HUDEP-2 (cell line): Measurements from ENCODE around the gene LSAMP.
"Not testable (repeated sequence)": the region's sequence is repeated elsewhere in the genome, so short reads cannot be mapped to it uniquely, and the experiment has no call there.

Experiments
- DNase-seq, 76 experiments: peaks; one replicate each; lab custom pipeline; 2025; ENCODE audit not compliant: unreplicated experiment in 76 of 76; lab: John Stamatoyannopoulos, UW

LSAMP gene

DNA sequence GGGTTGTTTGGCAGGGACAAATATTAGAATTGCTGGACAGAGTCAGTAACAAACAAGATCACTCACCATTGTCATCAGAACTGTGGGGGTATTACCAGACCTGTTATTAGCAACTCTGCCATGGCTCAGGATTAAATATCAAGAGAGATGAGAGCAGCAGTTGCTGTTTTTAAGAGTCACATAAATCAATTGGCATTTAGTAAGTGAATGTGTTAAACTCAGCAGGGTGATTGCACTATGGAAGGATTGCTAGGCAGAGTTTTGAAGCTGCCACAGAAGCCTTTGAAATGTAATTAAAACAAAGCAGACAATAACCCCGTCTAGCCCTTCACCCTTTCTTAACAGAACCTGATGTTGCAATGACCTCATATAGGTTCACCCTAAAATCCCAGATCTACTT is 583.2 kb downstream of the LSAMP start:
- no peak for DNase-seq

DNA sequence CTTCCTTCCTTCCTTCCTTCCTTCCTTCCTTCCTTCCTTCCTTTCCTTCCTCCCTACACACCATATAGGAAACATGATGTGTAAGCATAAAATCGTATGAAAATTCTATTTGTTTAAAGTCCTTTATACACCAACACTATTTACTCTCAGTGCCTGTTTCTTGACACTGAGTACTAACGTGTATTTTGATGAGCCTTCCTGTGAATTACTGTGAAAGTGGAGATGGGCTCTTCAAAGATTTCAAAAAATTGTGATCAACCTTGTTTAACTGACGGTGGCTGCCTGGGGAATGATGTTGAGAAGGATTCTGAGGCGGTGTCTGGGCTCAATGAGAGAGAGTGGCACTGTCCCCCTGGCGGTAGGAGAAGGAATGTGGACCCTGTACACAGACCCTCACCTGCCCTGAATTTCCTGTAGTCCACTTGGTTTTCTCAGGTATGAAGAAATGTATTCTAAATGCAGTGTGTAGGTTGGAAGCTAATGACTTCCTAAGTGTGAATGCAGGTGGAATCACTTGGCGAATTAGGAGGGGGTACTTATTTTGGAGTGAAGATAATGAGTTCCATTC is 584.0 kb downstream of the LSAMP start:
- DNase-seq: peak in 1 of 76 experiments; percentile 1

DNA sequence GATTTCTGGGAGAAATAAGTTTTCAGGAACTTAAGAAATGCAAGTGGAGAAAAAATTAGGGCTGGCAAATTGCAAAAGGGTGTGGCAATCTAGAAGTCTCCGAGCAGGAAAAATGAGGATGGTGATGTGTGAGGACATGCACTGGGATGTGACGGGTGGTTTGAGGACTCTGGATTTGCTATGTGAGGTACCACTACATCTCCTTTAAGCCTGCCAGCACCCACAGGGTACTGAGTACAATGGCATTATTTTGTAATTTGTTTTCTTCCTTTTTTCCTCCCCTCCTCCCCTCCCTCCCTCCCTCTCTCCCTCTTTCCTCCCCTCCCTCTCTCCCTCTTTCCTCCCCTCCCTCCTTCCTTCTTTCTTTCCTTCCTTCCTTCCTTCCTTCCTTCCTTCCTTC is 584.5 kb downstream of the LSAMP start:
- peak in 1 of 76 experiments; percentile 3 for DNase-seq

DNA sequence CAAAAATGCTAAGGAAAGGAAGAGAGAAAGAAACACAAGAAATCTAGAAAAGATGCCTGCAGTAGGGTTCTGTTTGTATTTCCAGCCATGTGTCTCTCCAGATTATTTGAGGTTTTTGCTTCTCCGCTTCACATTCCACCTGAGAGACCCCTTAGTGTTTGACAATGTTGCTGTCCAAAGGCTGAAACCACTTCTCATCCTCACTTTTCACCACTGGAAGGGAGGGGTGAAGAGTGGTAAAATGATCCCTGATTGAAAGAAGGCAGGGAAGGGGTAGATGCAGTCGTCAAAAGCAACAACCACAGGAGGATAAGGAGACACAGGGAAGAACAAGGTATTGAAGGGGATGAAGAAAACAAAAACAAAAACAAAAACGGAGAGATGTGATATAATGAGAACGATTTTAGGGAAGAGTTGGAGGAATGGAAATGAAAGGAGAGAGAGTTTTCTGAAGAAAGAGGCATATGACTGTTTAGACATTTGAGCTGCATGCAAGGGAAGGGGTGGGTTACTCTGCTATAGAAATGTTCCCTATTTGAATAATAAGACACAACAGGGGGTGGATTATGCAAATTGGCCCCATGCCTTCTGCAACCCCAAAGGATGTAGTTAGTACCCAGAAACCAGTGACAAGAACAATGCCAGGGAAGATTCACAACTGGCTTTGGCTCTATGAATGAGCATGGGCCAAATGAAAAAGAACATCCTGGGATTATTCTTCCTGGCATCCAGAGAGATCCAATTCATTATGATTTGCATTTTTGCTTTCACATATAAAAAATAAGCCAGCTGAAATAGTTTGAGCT is 586.1 kb downstream of the LSAMP start:
- no peak for DNase-seq

DNA sequence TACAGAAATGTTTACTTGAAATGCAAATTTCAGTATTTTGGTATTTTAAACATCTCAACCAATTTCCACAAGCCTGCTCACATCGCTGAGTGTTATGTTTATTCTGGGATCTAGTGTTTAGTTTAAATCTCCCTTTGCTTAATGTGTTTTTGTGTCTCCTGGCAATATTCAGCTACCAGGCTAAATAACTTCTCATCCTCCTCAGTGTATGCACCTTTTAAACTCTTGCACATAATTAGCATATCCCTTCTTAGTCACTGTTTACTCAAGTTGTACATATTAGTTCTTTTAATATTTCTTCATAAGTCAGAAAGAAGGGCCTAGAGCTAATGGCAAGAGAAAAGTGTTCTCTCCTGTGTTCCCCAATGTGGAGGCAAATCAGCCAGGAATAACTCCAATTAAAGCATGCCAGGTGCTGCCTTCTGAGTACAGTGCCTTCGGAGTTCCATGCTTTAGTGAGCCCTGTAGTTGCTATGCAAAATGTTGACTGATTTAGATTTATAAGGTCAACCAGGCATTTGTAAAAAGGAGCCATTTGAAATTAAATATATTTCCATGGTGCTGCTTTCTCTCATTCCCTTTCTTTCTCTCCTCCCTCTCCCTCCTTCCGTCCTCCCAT is 587.7 kb downstream of the LSAMP start:
- no peak for DNase-seq

DNA sequence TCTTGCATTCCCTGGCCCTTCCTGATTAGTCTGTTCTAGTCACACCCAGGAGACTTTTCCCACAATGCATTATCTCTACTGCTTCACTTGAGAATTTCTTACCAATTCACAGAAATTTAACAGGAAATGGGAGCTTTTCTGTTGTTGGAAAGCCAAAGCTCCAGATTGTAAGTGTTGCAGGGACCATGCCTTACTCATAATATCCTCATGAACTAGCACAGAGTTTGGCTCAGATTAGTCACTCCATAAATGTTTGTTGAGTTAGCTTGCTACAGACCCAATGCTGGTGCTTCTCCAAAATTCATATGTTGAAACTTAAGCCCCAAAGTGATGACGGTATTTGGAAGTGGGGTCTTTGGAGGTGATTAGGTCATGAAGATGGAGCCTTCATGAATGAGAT is 589.4 kb downstream of the LSAMP start:
- DNase-seq: no peak

DNA sequence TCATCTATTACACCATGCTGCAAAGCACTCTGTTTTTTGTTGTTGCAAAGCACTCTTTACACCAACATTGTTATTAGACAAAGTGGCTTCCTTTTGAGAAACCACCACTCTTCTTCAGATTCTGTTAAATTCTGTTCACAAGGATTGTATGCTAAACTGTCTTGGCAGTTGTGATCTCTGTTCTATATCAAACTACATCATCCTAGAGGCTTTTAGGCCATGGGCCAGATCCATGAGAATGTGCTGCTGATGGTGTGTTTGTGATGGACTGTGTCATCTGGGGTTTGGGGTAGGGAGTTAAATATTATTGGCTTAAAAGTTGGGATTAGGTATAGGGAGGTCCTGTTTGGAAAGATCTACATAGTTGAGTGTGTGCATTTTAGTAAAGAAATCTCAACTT is 592.2 kb downstream of the LSAMP start:
- no peak for DNase-seq

DNA sequence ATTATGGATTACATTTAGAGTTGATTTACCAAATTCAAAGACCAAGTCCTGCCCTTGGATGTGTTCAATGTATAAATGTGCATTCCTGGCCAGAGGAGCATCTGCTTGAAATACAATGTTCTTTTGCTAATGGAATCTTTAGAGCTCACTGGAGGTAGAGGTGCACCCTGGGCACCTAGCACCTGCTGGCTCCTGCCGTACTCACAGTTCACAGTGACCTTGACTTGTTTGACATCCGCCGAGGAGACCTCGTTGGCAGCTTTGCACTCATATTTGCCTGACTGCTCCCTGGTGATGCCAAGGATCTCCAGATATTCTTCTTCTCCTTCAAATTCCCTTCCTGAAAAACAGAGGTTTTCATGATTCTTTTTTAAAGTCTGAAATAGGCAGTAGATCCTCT is 593.0 kb downstream of the LSAMP start:
- no peak for DNase-seq

DNA sequence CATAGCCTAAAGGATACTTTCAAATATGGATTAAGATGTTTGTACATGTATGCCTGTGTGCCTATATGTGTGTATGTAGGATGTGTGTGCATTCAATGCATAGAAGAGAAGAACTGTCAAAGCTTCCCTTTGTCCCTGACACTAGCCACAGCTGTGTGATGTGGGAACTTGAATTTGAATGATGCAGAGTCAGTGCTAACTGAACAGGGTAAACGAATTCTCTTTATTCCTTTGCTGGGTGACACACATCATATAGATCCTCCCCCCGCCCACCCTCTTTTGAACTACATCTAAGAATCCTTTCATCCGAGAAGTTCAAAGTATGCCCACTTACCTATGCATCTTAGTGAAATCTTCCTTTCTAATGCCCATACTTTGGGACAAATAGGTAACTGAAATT is 593.7 kb downstream of the LSAMP start:
- DNase-seq: no peak

DNA sequence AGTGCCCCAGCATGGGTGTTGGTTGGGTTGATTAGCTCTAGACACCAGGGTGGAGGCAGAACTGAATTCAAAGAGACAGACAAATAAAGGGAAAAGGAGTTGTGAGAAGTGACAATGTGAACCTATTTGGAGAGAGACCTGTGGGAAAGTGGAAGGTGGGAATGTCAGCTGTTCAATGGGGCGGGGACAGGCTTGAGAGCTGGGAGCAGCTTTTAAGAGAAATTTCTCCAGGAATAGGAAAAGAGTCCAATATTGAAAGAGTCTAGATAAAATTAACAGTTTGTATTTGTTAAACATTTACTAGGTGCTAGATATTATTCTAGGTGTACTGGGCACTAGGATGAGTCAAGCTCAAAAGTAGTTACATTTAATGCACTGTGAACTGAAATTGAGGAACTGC is 596.6 kb downstream of the LSAMP start:
- no peak for DNase-seq

DNA sequence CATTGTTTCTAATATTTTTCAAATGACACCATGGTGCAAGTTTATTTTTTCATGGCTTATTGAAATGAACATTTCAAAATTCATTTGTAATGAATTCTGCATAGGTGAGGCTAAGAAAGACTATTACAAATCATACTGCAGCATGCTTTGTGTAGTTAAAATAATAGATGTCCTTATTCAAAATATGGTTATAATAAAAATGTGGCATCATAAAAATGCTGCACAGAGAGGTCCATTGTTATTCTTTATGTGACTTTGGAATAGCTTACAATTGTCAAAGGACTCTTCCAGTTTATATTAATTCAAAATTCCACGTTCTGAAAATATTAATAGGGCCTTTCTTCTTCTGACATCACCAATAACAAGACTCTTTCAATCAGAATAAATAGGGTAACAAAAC is 599.3 kb downstream of the LSAMP start:
- no peak for DNase-seq

DNA sequence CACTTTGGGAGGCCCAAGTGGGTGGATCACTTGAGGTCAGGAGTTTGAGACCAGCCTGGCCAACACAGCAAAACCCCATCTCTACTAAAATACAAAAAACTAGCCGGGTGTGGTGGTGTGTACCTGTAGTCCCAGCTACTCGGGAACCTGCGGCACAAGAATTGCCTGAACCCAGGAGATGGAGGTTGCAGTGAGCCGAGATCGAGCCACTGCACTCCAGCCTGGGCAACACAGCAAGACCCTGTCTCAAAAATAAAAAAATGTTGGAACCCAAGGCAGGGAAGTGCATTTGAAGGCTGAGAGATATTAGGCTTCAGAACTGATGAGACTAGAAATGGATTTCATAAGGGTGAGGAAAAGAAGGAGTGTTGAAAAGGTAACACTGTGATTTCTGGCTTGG is 600.6 kb downstream of the LSAMP start:
- DNase-seq: not testable (repeated sequence)

DNA sequence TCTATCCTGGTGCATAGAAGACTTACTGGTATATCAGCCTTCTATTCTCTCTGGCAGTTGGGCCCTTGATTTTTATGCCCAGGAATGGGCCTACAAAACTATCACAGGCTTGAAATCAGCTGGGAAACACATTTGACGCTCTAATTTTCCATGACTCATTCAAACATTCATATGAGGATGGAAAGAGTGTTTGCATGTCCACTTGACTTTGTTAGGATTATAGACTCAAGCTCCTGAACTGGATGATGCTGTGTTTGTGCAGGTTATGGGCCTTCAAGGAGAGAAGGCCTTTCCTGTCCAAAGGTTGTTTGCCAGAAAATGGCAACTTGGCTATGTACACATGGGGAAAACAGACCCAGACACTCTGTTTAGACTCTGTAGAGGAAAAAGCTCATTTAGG is 602.1 kb downstream of the LSAMP start:
- no peak for DNase-seq

DNA sequence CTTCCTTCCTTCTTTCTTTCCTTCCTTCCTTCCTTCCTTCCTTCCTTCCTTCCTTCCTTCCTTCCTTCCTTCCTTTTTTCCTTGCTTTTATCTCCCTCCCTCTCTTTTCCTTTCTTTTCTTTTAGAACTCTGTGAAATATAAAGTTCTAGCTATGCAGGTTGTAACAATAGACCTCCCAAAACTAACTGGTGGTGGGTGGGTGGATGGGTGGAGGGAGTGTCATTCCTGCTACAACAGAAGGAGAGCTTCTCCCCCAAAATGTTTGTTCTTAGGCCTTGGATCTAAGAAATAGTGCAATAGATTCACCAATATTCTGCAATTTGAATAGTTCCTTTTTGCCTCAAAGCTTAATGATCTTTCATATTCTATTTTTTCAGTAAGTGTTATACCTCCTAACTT is 606.0 kb downstream of the LSAMP start:
- no peak for DNase-seq

DNA sequence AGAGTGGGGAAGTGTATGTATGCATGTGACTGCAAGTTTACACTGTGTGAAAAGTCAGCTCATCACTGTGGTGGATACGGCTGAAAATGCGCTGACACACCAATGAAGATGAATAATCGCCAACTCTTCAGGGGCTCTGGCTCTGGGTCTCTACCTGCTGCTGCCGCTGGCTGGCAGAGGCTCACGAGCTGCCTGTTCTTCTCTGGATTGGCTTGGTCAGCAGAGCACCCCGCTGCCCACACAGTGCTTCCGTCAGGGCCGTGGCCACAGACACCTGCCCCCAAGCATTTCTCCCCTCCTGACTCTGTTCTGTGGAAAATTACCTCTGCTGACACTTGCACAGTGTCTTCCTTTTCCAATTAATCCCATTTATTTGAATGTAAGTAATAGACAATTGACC is 606.5 kb downstream of the LSAMP start:
- no peak for DNase-seq

DNA sequence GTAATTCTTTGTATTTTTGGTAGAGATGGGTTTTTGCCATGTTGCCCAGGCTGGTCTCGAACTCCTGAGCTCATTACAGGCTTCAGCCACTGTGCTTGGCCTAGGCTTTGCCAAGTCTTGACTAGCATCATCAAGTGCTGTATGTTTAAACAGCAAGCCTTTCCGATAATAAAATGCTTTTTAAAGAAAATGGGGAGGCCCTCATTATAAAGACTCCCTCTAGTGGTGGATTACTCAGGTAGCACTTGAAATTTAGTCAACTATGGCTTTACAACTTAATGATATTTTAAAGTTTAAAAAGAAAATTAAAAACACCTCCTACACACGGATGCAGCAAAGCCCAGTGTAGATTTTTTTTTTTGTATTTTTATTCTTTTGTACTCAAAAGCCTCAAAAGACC is 608.3 kb downstream of the LSAMP start:
- peak in 1 of 76 experiments; percentile 11 for DNase-seq

DNA sequence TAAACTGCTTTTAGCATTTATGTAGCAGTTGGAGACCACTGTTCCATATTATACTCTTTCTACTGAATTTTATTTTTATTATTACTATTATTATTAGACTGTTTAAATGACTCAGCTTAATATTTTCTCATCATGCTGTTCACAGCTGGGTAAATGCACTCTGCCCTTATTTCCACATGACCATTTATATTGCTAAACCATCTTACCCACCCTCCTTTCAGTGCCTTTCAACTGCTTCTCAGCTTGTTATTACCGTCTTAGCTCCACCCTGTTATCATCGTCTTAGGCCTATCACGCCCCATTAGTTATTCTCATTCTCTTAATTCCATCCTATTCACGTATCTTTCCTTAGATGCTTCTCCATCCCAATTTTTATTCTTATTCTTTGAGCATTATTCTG is 609.3 kb downstream of the LSAMP start:
- DNase-seq: no peak

DNA sequence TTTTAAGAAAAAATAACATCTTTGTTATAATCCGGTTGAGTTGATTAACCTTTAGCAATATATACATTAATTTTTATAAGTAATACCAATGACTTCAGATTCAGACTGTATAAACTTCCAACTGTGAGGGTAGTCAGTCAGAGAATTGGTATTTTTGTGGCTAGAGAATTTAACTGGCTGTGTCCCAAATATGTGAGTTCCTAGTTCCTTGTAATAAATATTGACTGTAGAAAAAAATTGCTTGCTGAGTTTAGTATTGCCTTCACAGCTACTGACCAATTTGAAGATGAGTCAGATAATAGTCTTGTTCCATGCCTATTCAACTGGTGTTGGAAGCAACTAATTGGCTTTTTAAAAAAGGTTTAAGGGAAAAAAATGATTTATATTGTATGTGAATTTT is 611.2 kb downstream of the LSAMP start:
- DNase-seq: no peak

DNA sequence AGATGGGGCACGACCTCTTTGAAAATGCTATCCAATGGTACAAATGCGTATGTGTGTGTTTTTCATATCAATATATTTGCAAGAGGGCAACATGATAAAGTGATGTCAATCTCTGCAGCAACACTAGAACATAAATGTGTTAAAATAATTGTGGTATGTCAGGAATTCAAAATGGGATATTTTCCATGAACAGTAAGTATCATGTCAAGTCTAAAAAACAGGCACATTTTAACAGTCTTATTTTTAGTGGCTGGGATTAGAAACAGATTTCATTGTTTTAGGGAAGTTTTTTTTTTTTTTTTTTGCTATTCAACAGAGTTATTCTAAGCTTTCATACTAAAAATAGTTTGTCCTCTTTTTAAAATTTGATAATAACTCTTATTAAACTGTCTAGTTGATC is 612.2 kb downstream of the LSAMP start:
- DNase-seq: no peak

DNA sequence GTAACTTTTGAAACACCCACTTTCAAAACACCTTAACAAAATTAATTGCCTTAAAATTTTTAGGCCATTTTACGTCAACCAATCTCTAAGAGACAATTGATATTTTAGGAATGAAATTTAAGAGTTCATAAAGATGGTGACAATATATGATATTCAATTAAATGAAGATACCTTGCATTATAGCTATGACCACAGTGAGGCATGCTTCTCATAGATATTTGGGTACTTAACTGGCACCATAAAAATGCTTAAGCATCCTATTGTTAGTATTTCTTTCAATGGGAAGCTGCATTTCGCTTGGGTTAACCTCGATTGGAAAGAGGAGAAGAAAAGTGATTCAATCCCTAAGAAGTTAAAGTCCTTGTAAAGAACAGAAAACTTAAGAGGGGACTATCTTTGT is 613.0 kb downstream of the LSAMP start:
- no peak for DNase-seq

DNA sequence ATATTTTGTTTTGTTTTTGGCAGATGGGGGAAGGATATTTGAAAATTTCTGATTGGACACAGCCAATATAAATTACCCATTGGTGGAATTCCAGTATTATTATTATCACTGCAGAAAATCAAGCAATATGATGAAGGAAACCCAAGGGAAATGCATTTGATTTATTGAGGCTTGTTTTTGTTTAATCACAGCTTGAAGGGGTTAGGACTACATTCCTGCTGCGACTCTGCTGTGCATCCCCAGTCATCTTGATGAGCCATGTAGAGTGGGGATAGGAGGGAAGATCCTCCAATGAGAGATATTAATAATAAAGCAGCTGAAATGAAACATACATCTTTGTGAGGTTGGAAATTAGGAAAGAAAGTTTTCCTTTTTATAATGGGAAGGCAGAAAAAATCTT is 613.4 kb downstream of the LSAMP start:
- no peak for DNase-seq

DNA sequence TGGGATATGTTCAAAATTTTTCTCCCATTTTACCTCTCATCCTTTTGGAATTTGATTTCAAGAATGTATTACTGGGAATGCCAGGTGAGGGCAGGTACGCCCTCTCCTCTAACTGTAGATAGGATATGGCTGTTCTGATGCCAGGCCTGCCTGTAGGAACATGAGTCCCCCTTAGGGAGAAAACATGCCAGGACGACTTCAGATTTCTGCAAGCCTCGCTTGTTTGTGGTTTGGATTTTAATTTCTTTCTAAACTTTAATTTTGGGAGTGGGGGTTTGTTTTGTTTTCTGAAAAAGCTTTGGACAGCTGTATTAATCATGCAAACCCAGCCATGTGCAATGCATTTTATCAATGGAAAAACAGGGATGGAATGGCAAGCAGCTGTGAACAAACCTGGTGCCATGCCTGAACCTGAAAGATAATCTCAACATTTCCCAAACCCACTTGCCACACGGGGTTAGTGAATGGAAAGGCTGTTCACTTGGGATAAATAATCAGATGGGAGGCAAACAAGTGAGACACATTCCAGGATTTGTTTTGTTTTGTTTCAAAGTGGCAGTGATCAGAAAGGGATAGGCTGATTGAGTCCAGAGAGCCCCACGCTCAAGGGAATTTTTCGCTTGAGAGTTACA is 614.4 kb downstream of the LSAMP start:
- DNase-seq: no peak
